Measurements from ENCODE around the gene LCN6. TPM values are rescaled to one million over a fixed set of nuclear protein-coding genes. Genes with fewer than 3 reads are reported as not detected.

LCN6 gene
- total and polyA plus RNA-seq, 2 of the 13 experiments (the other 11 are each of a cell fraction or from before 2014, with no cell fraction given), result not detected

DNA sequence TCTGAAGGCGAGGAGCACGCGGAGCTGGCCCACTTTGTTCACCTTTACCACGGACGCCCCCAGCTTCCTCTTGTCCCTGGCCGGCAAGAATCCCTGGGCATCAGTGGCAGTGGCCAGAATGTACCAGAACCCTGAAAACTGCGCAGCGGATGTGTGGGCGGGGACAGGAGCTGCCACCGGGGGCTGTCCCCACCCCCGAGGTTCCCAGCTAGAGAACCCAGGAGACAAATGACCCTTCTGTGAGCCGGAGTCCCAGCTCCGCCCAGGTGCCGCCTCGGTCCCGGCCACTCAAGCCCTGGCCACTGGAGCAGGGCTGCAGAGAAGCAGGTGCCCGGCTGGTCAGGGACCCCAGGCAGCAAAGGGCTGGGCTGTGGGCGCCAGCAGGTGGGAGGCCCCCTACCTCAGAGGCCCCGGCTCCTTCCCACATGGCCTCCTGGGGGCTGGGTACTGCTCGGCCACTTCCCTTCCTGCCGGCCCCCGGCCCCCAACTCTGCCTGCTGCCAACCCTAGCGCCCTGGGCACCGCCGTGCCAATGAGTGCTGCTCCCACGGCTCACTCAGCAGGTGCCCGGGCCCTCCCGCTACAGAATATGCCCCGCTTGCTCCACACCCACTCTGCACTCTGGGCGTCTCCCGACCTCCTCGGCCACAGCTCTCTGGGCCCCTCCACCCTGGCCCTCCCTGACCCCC lies 6.3 kb downstream of the LCN6 start (continued):
- peak; percentile 4; the same call in 1 of the 2 replicates for TF ChIP-seq GABPB1 (CRISPR knock-in tag; IDR thresholded peaks at IDR 0.05)
- TF ChIP-seq KLF13 (CRISPR knock-in tag; IDR thresholded peaks at IDR 0.05), result no peak
- TF ChIP-seq, protein P1, sequence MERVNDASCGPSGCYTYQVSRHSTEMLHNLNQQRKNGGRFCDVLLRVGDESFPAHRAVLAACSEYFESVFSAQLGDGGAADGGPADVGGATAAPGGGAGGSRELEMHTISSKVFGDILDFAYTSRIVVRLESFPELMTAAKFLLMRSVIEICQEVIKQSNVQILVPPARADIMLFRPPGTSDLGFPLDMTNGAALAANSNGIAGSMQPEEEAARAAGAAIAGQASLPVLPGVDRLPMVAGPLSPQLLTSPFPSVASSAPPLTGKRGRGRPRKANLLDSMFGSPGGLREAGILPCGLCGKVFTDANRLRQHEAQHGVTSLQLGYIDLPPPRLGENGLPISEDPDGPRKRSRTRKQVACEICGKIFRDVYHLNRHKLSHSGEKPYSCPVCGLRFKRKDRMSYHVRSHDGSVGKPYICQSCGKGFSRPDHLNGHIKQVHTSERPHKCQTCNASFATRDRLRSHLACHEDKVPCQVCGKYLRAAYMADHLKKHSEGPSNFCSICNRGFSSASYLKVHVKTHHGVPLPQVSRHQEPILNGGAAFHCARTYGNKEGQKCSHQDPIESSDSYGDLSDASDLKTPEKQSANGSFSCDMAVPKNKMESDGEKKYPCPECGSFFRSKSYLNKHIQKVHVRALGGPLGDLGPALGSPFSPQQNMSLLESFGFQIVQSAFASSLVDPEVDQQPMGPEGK (CRISPR knock-in tag; IDR thresholded peaks at IDR 0.05), result peak; percentile 43; the same call in 1 of the 2 replicates
- no peak for TF ChIP-seq ZNF264 (CRISPR knock-in tag; IDR thresholded peaks at IDR 0.05)

DNA sequence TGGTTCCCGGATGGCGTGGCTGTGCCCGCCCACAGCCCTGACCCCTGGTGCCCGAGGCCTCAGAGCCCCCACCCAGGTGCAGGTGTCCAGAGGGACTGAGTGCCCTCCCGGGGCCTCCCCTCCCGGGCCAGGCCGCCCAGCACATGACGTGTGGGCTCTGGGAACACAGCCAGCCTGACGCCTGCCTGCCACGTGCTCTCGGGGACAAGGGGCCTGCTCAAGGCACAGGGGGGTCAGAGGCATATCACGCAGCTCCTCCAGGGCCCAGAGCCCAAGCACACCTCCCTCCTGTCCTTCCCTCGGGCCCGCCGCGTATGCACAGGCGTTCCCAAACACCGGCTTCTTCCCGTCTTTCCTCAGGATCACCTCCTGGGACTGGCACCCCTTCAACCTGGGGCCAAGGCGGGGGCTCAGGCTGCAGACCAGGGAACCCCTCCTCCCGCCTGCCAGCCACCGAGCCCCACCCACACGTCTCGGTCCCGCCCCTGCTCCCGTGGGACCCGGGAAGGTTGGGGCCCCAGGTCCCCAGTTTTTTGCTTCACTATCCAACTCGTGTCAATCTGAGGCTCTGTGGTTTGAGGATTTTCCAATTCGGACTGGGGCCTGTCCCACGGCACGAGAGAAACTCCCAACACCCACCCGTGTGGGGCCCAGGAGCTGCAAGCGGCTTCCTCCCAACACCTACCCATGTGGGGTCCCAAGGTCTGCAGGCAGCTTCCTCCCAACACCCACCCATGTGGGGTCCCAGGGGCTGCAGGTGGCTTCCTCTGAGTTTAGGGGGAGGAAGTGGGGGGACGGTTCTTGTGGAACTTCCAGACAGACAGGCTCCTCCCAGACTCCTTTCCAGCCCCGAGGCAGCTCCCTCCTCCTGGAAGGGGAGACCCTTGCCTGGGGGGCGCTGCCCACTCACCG lies 7.1 kb downstream of the LCN6 start:
- H3K4me3 ChIP-seq (replicated peaks in 1 of 3; ENCODE audit: insufficient read depth in 1 of 3, low read depth in 2 of 3, low read length in 3 of 3), result peak overlapping the region in 1 of 3 experiments; percentile 53; a peak in 1 of 6 replicates
- ATAC-seq, result no peak; the same call in 2 of the 3 replicates
- H3K4me2 ChIP-seq (ENCODE audit: low read depth, low read length), result peak overlapping the region; percentile 58
- H4K20me1 ChIP-seq (ENCODE audit: insufficient read depth, low read length), result no peaks in the 10 kb centered on the region
- H3K9ac ChIP-seq (ENCODE audit: insufficient read depth, low read depth, low read length), result 0 out of 2 replicates have a peak overlapping the region, but pooled peaks have one; percentile 1
- H2AFZ ChIP-seq (ENCODE audit: low read length), result no peak overlapping the region
- H3K9me3 ChIP-seq (ENCODE audit: low read length), result no peaks in the 10 kb centered on the region
- no peak overlapping the region for H3K27ac ChIP-seq (ENCODE audit: extremely low read length, insufficient read depth, low read length)
- ChIA-PET CTCF (ENCODE audit: low intra/inter-chr PET ratio, low total read pairs) (no interaction called here), POLR2A (interaction anchor here (5.2 kb wide), 1 partner anchor 13 kb away, joined by 27 read pairs; no protein-coding TSS in a partner anchor)
- intact Hi-C loops (cut with micrococcal nuclease; ENCODE audit: unreplicated experiment) (no loop called here), in situ Hi-C loops (cut with HindIII; ENCODE audit: extremely low pct_ligation_motif_present, low pct_unique_long_range_greater_than_20kb) (no loop called here)
- DNase-seq (ENCODE audit: low spot score), result no peak
- BruUV-seq (replicated peaks), result no TSS peak
- H3K4me1 ChIP-seq (ENCODE audit: insufficient read depth, low read length), result peaks cover 25% of the 10 kb centered on the region
- 28% methylated on average over 5 of the region's 37 CpGs for WGBS (ENCODE audit: low lambda C conversion rate)
- no peak for FAIRE-seq
- peaks cover 19 to 77% of the 10 kb centered on the region in 2 experiments for H3K27me3 ChIP-seq (ENCODE audit: control insufficient read depth in 1 of 2, insufficient read depth in 2 of 2, low read length in 2 of 2)
- H3K79me2 ChIP-seq (ENCODE audit: insufficient read depth, low read length), result no peaks in the 10 kb centered on the region
- H3K36me3 ChIP-seq (replicated peaks in 1 of 2; ENCODE audit: control insufficient read depth in 1 of 2, insufficient read depth in 2 of 2, low read length in 2 of 2), result no peaks in the 10 kb centered on the region
- peak; percentile 86; the same call in 1 of the 2 replicates for TF ChIP-seq ZNF878 (CRISPR knock-in tag; IDR thresholded peaks at IDR 0.05)
- no peak for TF ChIP-seq ATAD3A (CRISPR knock-in tag; IDR thresholded peaks at IDR 0.05)
- TF ChIP-seq RAD51 (IDR thresholded peaks at IDR 0.05; ENCODE audit: borderline replicate concordance), result no peak
- TF ChIP-seq, protein P2, sequence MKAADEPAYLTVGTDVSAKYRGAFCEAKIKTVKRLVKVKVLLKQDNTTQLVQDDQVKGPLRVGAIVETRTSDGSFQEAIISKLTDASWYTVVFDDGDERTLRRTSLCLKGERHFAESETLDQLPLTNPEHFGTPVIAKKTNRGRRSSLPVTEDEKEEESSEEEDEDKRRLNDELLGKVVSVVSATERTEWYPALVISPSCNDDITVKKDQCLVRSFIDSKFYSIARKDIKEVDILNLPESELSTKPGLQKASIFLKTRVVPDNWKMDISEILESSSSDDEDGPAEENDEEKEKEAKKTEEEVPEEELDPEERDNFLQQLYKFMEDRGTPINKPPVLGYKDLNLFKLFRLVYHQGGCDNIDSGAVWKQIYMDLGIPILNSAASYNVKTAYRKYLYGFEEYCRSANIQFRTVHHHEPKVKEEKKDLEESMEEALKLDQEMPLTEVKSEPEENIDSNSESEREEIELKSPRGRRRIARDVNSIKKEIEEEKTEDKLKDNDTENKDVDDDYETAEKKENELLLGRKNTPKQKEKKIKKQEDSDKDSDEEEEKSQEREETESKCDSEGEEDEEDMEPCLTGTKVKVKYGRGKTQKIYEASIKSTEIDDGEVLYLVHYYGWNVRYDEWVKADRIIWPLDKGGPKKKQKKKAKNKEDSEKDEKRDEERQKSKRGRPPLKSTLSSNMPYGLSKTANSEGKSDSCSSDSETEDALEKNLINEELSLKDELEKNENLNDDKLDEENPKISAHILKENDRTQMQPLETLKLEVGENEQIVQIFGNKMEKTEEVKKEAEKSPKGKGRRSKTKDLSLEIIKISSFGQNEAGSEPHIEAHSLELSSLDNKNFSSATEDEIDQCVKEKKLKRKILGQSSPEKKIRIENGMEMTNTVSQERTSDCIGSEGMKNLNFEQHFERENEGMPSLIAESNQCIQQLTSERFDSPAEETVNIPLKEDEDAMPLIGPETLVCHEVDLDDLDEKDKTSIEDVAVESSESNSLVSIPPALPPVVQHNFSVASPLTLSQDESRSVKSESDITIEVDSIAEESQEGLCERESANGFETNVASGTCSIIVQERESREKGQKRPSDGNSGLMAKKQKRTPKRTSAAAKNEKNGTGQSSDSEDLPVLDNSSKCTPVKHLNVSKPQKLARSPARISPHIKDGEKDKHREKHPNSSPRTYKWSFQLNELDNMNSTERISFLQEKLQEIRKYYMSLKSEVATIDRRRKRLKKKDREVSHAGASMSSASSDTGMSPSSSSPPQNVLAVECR (CRISPR knock-in tag; IDR thresholded peaks at IDR 0.05; ENCODE audit: borderline replicate concordance), result peak; percentile 52; the same call in 1 of the 2 replicates
- no peak for TF ChIP-seq YY1 (IDR thresholded peaks at IDR 0.05; ENCODE audit: insufficient read depth, insufficient replicate concordance, low read depth, low read length)
- TF ChIP-seq, protein P3, sequence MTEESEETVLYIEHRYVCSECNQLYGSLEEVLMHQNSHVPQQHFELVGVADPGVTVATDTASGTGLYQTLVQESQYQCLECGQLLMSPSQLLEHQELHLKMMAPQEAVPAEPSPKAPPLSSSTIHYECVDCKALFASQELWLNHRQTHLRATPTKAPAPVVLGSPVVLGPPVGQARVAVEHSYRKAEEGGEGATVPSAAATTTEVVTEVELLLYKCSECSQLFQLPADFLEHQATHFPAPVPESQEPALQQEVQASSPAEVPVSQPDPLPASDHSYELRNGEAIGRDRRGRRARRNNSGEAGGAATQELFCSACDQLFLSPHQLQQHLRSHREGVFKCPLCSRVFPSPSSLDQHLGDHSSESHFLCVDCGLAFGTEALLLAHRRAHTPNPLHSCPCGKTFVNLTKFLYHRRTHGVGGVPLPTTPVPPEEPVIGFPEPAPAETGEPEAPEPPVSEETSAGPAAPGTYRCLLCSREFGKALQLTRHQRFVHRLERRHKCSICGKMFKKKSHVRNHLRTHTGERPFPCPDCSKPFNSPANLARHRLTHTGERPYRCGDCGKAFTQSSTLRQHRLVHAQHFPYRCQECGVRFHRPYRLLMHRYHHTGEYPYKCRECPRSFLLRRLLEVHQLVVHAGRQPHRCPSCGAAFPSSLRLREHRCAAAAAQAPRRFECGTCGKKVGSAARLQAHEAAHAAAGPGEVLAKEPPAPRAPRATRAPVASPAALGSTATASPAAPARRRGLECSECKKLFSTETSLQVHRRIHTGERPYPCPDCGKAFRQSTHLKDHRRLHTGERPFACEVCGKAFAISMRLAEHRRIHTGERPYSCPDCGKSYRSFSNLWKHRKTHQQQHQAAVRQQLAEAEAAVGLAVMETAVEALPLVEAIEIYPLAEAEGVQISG (CRISPR knock-in tag; IDR thresholded peaks at IDR 0.05), result peak; percentile 57
